ENCODE results near the gene MANSC1.
A peak's percentile ranks its signal among the peaks of the same experiment; 100 is the strongest.
"Not testable (repeated sequence)": the region's sequence is repeated elsewhere in the genome, so short reads cannot be mapped to it uniquely, and the experiment has no call there.

Gene MANSC1

GRCh38 chr12:12364787-12365445, 14.9 kb upstream of the MANSC1 start:
- no peak for DNase-seq

GRCh38 chr12:12358528-12358927, 8.5 kb upstream of the MANSC1 start:
- DNase-seq, result no peak

GRCh38 chr12:12357719-12358461, 7.8 kb upstream of the MANSC1 start:
- DNase-seq, result peak; percentile 58 to 81

GRCh38 chr12:12356896-12357718, 7.1 kb upstream of the MANSC1 start, which contains the start of gene BORCS5:
BORCS5 (plus strand) TSS chr12:12357078; CDS start chr12:12357452, 374 bp downstream.
- peak; percentile 84 to 97 for DNase-seq

GRCh38 chr12:12356467-12356895, 6.4 kb upstream of the MANSC1 start:
- no peak for DNase-seq

GRCh38 chr12:12353807-12354206, 3.8 kb upstream of the MANSC1 start:
- no peak for DNase-seq

GRCh38 chr12:12353276-12353675, 3.2 kb upstream of the MANSC1 start:
- DNase-seq, result no peak

GRCh38 chr12:12351468-12352185, 1.6 kb upstream of the MANSC1 start:
- not testable (repeated sequence) for DNase-seq

GRCh38 chr12:12350868-12351463, 924 bp upstream of the MANSC1 start:
- DNase-seq, result no peak

GRCh38 chr12:12338527-12339168, 11.4 kb downstream of the MANSC1 start:
- DNase-seq, result no peak

- DNase-seq, result no peak
Observed at GRCh38 chr12:12336511-12336910, 13.5 kb downstream of the MANSC1 start.

GRCh38 chr12:12336049-12336411, 14.0 kb downstream of the MANSC1 start:
- no peak for DNase-seq

GRCh38 chr12:12334367-12335040, 15.5 kb downstream of the MANSC1 start:
- DNase-seq, result peak; percentile 23 to 61

- no peak for DNase-seq
Observed at GRCh38 chr12:12333407-12334366, 16.4 kb downstream of the MANSC1 start.

- no peak for DNase-seq
Observed at GRCh38 chr12:12331896-12332295, 18.1 kb downstream of the MANSC1 start.

- no peak for DNase-seq
Observed at GRCh38 chr12:12331244-12331771, 18.7 kb downstream of the MANSC1 start.

- peak; percentile 40 to 68 for DNase-seq
Observed at GRCh38 chr12:12327802-12328201, 22.2 kb downstream of the MANSC1 start.

- no peak for DNase-seq
Observed at GRCh38 chr12:12326262-12326661, 23.8 kb downstream of the MANSC1 start.

- DNase-seq, result no peak
Observed at GRCh38 chr12:12323591-12323990, 26.5 kb downstream of the MANSC1 start.

- DNase-seq, result no peak
Observed at GRCh38 chr12:12323118-12323517, 26.9 kb downstream of the MANSC1 start.

Measured in NCI-H446 (cell line).